NOMO-1 treated with dmso at 0.1 percent for 144 hours (cell line): ENCODE measurements around the gene TPST1.
"Not testable (repeated sequence)": the region's sequence is repeated elsewhere in the genome, so short reads cannot be mapped to it uniquely, and the experiment has no call there.

Experiments used
- DNase-seq: peaks from one replicate; lab custom pipeline; 2025; ENCODE audit not compliant: unreplicated experiment; lab: John Stamatoyannopoulos, UW

TPST1 gene

GRCh38 chr7:66324985-66325384 is 119.9 kb downstream of the TPST1 start:
- not testable (repeated sequence) for DNase-seq

DNA sequence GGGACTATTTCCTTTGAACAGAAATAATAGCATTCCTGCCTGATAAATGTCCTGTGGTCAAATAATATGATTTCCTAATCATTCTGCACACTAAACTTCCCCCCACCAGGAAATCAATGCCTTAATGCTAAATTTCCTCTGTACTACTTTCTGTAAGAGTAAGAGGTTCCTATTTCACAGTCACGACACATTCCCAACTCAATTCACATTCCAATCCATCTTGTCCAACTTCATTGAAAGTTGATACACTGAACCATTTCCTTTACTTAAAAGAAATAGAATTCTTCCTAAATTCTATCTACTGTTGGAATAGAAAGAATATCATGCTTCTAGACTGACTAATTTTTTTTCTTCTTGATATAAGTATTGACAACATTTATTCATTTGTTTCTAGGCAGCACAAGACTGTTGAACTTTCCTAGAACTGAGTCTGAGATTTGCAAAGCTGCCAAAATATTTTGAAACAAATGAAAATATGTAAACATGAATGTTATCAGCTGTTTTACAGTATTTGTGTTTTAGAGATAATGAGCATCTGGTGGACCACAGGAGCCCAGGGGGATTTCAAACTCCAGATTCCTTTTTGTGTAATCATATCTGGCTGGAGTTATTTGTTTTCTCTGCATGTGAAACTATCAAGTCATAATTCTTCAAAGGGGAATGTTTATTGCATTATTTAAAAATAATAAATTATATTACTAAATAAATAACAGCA is 121.5 kb downstream of the TPST1 start:
- DNase-seq, result no peak

DNA sequence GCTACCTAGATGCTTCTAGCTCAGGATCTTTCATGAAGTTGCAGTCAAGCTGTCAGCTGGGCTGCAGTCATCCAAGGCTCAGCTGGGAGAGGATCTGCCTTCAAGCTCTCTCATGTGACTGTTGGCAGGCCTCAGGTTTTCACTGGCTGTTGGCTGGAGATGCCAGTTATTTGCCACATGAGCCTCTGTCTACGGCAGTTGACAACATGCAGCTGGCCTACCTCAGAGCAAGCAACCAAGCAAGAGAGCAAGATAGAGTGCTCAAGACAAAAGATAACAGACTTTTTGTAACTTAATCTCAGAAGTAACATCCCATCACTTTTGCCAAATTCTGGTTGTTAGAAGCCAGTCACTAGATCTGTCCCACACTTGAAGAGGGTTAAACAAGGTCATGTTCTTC is 125.8 kb downstream of the TPST1 start:
- DNase-seq, result no peak

DNA sequence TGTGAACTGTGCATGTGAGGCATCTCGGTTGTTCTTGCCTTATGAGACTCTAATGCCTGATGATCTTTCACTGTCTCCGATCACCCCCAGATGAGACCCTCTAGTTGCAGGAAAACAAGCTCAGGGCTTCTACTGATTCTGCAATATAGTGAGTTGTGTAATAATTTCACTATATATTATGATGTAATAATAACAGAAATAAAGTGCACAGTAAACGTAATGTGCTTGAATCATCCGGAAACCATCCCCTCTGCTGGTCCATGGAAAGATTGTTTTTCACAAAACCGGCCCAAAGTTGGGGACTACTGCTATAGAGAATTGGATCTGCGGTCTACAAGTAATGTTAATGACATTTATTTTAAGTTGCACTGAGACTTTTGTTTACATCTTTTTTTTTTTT is 126.7 kb downstream of the TPST1 start:
- DNase-seq, result no peak

- no peak for DNase-seq
Observed at GRCh38 chr7:66333443-66333842, 128.3 kb downstream of the TPST1 start.

DNA sequence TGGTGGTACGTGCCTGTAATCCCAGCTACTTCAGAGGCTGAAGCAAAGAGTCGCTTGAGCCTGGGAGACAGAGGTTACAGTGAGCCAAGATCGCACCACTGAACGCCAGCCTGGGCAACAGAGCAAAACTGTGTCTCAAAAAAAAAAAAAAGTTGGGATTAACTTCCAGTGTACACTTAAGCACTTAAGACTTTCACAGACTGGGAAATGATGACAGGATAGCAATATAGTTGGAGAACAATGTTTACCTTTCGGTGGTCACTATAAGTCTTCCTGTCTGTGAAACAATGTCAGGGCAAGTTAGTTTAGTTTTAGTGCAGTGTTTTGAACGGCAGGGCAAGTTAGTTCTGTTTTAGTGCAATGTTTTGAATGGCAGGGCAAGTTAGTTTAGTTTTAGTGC is 130.2 kb downstream of the TPST1 start:
- DNase-seq, result no peak

DNA sequence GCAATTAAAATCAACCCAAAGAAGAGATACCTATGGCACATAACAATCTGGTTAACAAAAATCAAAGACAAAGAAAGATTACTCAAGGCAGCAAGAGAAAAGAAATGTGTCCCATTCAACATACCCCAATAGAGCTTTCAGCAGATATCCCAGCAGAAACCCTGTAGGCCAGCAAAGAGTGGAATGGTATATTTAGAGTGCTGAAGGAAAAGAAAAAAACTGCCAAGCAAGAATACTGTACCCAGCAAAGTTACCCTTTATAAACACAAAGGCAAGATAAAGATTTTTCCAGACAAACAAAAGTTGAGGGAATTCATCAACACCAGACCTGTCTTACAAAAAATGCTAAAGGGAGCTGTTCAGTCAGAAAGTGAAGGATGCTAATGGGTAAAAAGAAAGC is 131.6 kb downstream of the TPST1 start:
- DNase-seq, result no peak

- no peak for DNase-seq
Observed at GRCh38 chr7:66339141-66339540, 134.0 kb downstream of the TPST1 start.

GRCh38 chr7:66344166-66344565 is 139.0 kb downstream of the TPST1 start:
- no peak for DNase-seq

GRCh38 chr7:66348531-66348930 is 143.4 kb downstream of the TPST1 start:
- DNase-seq, result no peak

GRCh38 chr7:66348959-66349358 is 143.8 kb downstream of the TPST1 start:
- peak; percentile 85 for DNase-seq

DNA sequence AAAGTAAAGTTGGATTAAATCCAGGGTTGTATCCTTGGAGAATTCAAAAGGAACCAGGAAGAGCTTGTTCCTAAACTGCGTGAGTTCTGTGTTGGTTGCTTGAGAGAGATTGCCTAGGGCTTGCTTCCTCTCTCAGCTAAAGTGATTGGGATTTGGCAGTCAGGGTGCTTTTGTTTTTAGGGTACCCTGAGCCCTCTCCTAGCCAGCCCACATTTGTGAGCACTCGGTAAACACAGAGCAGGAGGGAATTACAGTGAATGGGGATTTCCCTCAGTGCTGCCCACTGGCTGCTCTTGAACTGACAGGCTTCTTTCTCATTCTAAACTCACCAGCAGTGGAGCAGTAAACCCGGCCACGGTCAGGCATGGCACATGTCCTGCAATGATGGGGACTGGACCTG is 146.9 kb downstream of the TPST1 start:
- DNase-seq, result no peak

GRCh38 chr7:66353547-66353946 is 148.4 kb downstream of the TPST1 start:
- DNase-seq, result no peak

GRCh38 chr7:66355756-66356155 is 150.6 kb downstream of the TPST1 start:
- DNase-seq, result no peak

- no peak for DNase-seq
Observed at GRCh38 chr7:66356277-66356721, 151.2 kb downstream of the TPST1 start.

GRCh38 chr7:66357087-66357486 is 152.0 kb downstream of the TPST1 start:
- no peak for DNase-seq

DNA sequence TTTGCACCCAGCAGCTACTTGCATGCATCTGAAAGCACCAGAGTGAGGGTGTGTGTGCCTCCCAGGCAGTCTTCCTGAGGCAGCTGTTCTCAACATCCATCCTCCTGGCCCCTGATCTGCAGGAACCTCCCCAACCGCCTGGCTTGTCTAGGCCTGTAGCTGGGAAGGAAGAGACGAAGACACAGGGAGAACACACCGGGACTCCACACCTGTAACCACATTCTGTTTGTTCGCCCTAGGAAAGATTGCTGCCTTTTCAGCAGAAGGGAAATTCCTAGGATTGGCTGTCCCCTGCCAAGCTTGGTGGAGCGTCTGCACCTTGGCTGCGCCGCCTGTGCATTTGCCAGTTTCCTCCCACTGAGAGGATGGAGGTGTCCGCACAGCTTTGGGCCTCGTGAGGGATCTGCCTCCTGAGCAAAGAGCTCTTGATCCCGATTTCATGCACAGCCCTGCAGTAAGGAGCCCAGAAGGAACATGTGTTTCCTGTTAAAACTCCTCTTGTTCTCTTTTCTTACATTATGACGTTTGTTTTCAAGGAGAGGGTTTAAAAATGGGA is 154.6 kb downstream of the TPST1 start:
- no peak for DNase-seq

DNA sequence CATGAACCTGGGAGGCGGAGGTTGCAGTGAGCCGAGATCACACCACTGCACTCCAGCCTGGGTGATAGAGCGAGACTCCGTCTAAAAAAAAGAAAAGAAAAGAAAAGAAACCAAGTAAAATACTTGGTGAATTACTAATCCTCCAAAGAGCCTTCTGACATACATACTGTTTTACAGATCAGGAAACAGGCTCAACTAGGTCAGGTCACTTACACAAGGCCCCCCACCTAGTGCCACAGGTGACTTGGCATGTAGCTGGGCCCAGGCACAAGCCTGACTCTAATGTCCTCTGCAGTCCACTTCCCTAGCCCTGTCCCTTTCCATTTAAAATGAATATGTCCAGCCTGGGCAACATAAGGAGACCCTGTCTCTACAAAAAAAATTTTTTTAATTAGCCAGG is 157.0 kb downstream of the TPST1 start:
- no peak for DNase-seq

GRCh38 chr7:66363635-66364034 is 158.5 kb downstream of the TPST1 start:
- DNase-seq, result no peak

GRCh38 chr7:66365031-66365430 is 159.9 kb downstream of the TPST1 start:
- not testable (repeated sequence) for DNase-seq

- DNase-seq, result no peak
Observed at GRCh38 chr7:66371096-66371824, 166.1 kb downstream of the TPST1 start.

GRCh38 chr7:66374141-66374840 is 169.2 kb downstream of the TPST1 start:
- DNase-seq, result not testable (repeated sequence)
